Dedifferentiated amniotic fluid mesenchymal stem cell (primary cell): Measurements from ENCODE around the gene UXS1.
A peak's percentile ranks its signal among the peaks of the same experiment; 100 is the strongest.

Source experiments
- DNase-seq: peaks from one replicate; pipeline ENCODE4 v3.0.0-alpha.2; 2016; ENCODE audit errors: extremely low spot score

Gene UXS1

GRCh38 chr2:106130251-106130998 lies 63.7 kb downstream of the UXS1 start:
- no peak for DNase-seq

DNA sequence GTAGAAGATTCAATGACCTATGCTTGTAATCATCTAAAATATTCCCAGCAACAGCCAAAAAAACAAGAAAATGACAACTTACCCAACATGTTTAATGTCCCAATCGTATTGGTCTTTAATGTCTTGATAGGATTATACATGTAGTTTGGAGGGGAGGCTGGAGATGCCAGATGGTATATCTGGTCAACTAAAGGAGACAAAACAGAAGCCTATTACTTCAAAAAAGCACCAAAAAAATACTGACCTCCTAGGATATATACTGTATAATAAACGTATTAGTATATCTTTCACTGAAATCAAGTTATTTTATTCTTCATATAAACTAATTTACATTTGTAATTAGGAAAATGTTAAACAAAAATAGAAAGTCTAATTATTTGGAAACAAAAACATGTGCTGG lies 64.5 kb downstream of the UXS1 start:
- DNase-seq: no peak

DNA sequence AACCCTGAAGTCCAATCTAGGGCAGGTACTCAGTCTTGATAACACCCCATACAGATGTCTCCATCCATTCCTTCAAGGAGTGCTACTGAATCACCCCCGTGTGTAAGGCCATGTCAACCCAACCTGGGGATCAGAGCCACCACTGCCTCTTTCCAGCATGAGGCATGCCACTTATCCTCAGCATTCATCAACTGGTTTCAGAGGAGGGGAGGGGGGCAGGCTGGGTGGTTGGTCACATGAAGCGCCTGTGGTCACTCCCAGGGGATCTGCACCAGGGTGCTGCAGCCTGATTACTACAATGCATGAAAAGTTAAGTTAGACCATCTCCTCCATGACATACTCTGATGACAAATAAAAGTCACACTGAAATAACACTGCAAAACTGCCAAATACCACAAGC lies 65.0 kb downstream of the UXS1 start:
- DNase-seq: no peak

DNA sequence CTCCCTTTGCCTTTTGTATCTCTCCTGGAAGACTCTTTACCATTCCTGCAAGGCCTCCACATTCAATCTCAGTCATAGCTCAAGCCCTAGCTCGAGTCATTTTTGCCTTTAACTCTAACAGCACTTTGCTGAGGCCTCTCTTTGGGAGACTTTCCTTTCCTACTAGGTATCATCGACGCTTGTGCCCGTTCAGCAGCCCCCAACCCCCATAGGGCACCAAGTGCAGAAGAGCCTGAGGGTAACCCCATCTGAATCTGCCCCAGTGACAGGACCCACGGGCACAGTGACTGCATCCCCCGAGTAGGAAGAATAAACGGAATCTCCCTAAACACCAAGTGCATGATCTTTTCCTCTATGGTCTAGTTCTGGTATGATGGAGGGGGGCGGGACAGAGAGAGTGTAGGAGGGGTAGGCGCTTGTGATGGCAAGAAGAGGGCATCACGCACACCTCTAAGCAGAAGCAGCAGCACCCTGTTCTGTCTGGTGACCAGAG lies 66.3 kb downstream of the UXS1 start:
- DNase-seq: no peak

GRCh38 chr2:106127282-106127771 lies 66.8 kb downstream of the UXS1 start:
- no peak for DNase-seq

DNA sequence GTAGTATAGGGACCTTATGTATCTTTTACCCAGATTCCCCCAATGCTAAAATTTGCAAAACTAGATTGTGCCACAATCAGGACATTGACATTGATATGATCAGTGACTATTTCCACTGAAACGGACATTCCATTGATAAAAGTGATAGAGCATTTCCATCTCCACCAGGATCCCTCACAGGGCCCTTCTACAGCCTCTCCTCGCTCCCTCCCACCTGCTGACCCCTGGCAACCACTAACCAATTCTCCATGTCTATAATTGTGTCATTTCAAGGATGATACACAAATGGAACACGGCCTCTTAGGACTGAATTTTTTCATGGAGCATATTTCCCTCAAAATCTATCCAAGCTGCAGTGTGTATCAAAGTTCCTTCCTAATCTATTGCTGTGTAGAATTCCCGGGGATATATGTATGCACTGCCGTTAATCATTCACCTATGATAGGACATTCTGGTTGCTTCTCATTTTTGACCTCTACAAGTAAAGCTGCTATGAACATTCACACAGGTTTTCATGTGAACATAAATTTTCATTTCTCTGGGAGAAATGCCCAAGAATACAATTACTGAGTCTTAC lies 67.3 kb downstream of the UXS1 start:
- no peak for DNase-seq

DNA sequence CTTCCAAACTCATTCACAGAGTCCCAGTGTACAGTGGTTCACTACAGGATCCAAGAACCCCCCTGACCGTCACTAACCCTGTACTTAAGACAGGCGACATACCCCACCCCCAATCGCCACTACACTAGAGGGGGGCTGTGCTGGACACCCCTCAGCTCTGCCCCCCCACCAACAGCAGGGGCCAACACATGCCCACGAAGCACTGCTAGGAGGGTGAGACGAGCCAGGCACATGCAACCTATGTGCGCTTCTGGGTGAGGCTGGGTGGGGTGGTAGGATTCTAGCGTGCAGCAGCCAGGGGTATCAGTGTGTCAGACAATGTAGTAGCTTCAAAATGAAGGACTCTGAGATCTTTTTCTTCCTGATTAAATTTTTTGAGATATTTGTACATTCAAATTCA lies 67.8 kb downstream of the UXS1 start:
- no peak for DNase-seq

GRCh38 chr2:106124905-106125549 lies 69.1 kb downstream of the UXS1 start:
- DNase-seq: no peak

DNA sequence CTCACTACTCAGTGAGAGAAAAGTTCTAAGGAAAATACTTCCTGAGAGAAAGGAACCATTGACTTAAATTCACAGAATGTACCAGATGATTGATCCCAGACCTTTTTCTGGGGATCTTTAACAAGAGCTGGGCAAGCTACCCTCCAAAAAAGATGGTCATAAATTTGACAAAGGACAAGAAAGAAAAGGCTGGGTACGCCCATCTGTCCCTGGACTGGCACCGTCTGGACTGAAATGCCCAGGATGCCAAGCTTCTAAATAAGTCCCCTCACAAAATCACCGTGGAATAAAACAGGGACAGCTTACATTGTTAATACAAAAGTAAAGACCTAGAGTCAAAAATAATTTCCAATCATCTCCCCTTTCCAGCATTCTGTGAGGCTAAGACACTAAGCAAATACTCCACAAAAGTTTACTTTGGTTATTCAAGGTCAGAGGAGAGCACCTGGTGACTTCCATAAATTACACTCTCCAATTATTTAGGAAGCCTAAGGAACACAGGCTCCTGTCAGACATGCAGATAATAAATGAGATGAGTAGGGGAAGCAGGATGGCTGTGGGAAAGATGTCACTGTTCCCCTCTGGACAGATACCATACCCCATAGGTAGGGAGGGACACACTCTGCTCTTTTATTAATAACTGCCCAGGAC lies 69.9 kb downstream of the UXS1 start:
- DNase-seq: no peak

DNA sequence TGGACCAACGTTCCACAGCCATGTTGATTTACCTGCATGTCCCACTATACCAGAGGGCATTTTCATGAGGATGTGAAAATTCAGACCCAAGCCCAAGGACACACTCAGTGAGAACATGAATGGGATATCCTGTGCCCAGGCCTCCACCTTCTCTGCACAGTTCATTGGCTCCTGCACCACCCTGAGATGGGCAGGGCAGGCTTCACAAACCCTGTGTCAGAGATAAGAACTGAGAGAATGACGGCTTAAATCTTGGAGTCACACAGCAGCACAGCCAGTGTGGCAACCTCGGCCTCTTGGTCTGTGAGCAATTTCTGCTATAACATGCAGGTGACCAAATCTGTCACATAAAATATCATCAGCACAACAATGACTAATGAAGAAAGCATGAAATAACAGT lies 71.9 kb downstream of the UXS1 start:
- no peak for DNase-seq

DNA sequence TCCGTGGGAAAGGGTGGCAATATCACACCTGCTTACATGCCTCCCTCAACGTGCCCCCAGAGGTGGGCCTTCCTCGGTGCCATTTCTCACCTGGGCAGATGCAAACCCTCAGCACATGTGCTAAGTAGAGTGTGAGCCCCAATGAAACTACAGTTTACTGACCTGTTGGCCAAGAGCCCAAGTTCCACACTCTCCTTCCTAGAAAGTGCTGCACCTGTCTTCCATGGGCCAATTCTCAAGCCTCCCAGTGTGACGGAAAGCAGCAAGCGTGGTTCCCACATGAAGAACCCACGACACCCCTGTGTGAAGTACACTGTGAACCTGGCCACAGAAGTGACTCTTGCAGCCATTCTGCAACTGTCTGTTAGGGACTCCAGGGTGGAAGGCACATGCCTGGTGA lies 73.7 kb downstream of the UXS1 start:
- no peak for DNase-seq

DNA sequence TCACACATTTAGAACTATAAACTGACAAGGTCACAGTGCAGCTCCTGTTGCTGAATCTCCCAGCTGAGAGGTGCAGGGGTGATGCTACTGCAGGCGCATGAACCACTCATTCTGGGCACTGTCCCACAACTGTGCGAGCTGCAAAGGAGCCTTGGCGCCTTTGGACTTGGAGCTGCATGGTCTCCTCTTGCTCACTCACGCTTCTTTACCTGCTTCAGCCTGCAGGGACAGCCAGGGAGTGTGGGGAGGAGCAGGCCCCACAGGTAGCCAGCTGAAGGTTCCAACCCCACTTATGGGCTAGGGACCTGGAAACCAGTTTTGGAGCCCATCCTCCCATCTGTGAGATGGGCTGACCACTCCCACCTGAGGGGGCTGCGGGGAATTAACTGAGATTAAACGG lies 75.0 kb downstream of the UXS1 start:
- DNase-seq: no peak

GRCh38 chr2:106117882-106118684 lies 76.0 kb downstream of the UXS1 start:
- DNase-seq: no peak

GRCh38 chr2:106117347-106117746 lies 76.8 kb downstream of the UXS1 start:
- no peak for DNase-seq

GRCh38 chr2:106116248-106116647 lies 77.9 kb downstream of the UXS1 start:
- DNase-seq: no peak

DNA sequence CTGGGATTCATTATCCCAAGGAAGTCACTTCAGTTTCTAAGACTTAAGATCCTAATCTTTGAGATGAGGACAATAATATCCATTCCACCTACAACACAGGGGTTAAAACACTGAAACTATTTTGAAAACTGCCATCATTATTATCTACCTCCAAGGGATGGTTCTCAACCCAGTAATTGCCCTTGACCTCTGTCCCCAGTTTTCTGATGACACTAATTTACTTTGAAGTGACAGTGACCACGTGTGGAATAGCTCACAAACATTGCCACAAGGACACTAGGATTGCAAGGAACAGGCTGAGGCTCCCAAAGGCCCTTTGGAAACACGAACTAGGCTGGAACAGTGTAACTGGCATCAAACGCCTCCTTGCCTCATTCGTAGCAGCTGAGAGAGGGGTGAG lies 78.4 kb downstream of the UXS1 start:
- no peak for DNase-seq

DNA sequence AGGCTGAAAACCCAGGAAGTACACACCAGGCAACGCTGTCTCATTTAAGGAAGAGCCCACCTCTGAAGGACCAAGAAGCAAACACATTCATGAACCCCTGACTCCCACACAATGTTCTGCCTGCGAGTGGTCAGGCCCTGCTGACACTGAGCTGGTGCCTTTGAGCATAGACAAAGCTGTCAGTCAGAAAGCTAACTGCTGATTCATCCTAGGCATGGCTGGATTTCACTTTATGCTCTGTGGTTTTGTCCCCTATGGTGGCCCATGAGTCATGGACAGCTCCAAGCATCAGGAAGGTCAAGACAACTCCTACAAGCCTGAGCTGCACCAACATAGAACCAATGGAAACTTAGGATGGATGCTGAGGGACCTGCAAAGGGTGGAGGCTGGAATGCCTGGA lies 78.9 kb downstream of the UXS1 start:
- DNase-seq: peak; percentile 38

DNA sequence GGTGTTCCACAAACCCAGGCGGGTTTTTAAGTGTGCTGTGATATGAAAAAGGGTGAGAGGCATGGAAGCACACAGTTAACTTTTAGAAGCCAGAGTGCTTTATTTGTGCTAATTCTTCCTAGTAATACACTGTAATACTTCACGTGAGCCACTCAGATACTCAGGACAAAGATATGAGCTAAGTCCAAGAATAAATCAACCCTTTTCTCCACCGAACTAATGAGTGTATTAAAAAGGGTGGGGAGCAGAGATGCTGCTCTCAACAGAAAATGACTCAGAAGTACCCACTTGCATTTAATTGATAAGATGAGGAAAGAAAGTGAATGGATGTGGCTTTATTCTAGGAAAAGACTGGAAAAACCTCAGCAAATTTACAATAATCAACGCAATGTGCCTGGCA lies 79.9 kb downstream of the UXS1 start:
- no peak for DNase-seq

DNA sequence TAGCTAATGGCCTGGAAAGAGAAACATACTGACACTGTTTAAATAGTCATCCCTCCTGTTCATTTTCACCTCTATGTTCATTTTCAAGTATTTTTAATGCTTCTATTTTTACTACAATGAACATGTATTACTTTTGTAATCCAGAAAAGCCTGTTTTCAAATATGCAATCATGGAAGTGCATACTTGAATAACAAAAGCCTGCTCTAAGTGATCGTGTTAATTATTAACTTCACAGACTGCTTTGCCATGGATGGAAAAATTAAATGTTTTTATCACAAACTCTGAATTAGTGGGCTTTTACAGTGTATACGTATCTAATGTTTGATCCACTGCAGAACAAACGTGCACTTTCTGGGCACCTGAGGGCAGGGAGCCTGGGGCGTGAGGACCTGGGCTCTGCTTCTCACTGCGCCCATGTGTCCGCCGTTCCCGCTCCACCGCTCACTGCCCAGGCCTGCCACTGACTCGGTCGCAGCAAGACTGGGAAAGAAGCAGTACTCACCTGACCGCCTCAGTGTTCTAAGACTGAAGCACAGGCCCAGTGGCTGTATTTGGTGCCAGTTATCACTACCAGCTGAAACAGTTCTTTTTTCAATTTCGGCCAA lies 80.6 kb downstream of the UXS1 start:
- no peak for DNase-seq

DNA sequence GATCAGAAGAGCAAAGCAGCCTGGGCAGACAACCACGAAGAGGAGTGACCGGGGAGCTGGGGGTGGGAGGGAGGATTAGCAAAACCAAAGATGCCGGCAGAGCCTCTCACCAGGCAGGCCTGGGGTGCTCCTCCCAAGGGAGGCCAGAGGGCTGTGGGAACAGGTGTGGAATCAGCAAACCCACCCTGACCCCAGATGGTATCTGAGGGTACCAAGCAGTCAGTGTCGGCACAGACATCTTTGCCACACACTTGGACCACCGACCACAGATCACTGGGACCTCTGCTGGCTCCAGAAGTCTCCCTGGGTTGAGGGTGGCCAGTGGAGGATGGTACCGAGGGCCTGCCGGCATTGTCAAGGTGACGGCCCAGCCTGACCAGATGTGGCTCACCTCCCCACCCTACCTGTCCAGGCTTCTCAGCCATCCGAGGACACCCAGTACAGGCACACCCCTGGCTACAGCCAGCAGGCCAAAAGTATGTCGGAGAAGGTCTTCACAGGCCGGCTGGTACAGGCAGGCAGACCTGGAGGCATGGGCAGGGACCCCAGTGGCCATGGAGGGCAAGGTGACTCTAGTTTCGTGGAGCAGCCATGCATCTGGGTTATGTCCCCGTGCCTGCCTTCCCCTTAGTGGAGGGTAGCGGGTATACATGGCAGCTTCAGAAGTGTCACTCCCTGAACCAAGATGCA lies 82.1 kb downstream of the UXS1 start:
- no peak for DNase-seq
